WTC11 (cell line): ENCODE measurements around the gene NCKAP5. TPM values are rescaled to one million over a fixed set of nuclear protein-coding genes. Genes with fewer than 3 reads are reported as not detected.

Source experiments
- CREB1 ChIP-seq: sonication (generic); formaldehyde crosslinking; IDR thresholded peaks from 2 replicates; pipeline ENCODE4 v1.8.0; 2023; ENCODE audit warnings: mild to moderate bottlenecking, missing genetic modification reagents
- GABPB1 ChIP-seq: sonication (generic); formaldehyde crosslinking; IDR thresholded peaks from 2 replicates; pipeline ENCODE4 v1.8.1; 2023; ENCODE audit warnings: mild to moderate bottlenecking, missing genetic modification reagents
- JUN ChIP-seq: sonication (generic); formaldehyde crosslinking; IDR thresholded peaks from 2 replicates; pipeline ENCODE4 v1.8.0; 2023; ENCODE audit warnings: mild to moderate bottlenecking, missing genetic modification reagents
- TEAD1 ChIP-seq: sonication (generic); formaldehyde crosslinking; IDR thresholded peaks from 2 replicates; pipeline ENCODE4 v1.8.0; 2022; ENCODE audit warnings: mild to moderate bottlenecking, missing genetic modification reagents
- ZNF263 ChIP-seq: sonication (generic); formaldehyde crosslinking; IDR thresholded peaks from 2 replicates; pipeline ENCODE4 v1.8.1; 2022; ENCODE audit warnings: low read depth, mild to moderate bottlenecking, moderate library complexity, missing genetic modification reagents
- total RNA-seq: library from RNA; stranded (reverse); gene quantifications from 3 replicates; pipeline ENCODE4 v1.2.3, GENCODE V29; 2021
- TF ChIP-seq, protein P1 (sequence below): sonication (generic); formaldehyde crosslinking; IDR thresholded peaks from 2 replicates; pipeline ENCODE4 v1.8.0; 2023; ENCODE audit warnings: missing genetic modification reagents, mild to moderate bottlenecking, borderline replicate concordance
- TF ChIP-seq, protein P2 (sequence below): fragments of 250-450 bp; sonication (Bioruptor Pico); IDR thresholded peaks from 2 replicates; pipeline ENCODE4 v2.1.2; 2022; ENCODE audit warnings: mild to moderate bottlenecking, moderate library complexity
- TF ChIP-seq, protein P3 (sequence below): sonication (generic); formaldehyde crosslinking; IDR thresholded peaks from 2 replicates; pipeline ENCODE4 v1.8.1; 2023; ENCODE audit warnings: mild to moderate bottlenecking, missing genetic modification reagents, borderline replicate concordance
- TF ChIP-seq, protein P4 (sequence below): sonication (generic); formaldehyde crosslinking; IDR thresholded peaks from 2 replicates; pipeline ENCODE4 v1.8.1; 2023; ENCODE audit warnings: mild to moderate bottlenecking, missing genetic modification reagents, moderate library complexity
- TF ChIP-seq, protein P5 (sequence below): fragments of 250-450 bp; sonication (Bioruptor Pico); IDR thresholded peaks from 2 replicates; pipeline ENCODE4 v1.9.0; 2021; ENCODE audit warnings: mild to moderate bottlenecking, borderline replicate concordance

NCKAP5 gene
- total RNA-seq, 1 experiment from 2014 or later: 0.55 TPM

DNA sequence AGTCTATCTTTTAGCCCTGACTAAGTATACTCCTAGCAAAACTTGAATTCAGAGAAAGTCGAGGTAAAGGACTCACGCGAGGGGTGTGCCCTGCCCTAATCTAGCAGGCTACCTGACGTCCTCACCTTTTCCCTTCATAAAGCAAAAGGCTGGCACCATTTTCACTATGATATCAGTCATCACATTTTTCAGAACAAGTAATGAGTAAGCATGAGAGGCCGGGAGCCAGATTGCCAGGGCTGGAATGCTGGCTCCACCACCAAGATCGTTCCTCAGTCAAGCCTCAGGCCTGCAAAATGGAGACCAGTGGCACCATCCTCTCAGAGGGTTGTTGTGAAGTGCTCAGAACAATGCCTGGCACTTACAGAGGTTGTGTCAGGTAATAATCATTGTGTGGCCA lies 18.7 kb upstream of the NCKAP5 start (continued):
- TF ChIP-seq, protein P1, sequence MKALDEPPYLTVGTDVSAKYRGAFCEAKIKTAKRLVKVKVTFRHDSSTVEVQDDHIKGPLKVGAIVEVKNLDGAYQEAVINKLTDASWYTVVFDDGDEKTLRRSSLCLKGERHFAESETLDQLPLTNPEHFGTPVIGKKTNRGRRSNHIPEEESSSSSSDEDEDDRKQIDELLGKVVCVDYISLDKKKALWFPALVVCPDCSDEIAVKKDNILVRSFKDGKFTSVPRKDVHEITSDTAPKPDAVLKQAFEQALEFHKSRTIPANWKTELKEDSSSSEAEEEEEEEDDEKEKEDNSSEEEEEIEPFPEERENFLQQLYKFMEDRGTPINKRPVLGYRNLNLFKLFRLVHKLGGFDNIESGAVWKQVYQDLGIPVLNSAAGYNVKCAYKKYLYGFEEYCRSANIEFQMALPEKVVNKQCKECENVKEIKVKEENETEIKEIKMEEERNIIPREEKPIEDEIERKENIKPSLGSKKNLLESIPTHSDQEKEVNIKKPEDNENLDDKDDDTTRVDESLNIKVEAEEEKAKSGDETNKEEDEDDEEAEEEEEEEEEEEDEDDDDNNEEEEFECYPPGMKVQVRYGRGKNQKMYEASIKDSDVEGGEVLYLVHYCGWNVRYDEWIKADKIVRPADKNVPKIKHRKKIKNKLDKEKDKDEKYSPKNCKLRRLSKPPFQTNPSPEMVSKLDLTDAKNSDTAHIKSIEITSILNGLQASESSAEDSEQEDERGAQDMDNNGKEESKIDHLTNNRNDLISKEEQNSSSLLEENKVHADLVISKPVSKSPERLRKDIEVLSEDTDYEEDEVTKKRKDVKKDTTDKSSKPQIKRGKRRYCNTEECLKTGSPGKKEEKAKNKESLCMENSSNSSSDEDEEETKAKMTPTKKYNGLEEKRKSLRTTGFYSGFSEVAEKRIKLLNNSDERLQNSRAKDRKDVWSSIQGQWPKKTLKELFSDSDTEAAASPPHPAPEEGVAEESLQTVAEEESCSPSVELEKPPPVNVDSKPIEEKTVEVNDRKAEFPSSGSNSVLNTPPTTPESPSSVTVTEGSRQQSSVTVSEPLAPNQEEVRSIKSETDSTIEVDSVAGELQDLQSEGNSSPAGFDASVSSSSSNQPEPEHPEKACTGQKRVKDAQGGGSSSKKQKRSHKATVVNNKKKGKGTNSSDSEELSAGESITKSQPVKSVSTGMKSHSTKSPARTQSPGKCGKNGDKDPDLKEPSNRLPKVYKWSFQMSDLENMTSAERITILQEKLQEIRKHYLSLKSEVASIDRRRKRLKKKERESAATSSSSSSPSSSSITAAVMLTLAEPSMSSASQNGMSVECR (CRISPR knock-in tag): no peak
- TF ChIP-seq, protein P2, sequence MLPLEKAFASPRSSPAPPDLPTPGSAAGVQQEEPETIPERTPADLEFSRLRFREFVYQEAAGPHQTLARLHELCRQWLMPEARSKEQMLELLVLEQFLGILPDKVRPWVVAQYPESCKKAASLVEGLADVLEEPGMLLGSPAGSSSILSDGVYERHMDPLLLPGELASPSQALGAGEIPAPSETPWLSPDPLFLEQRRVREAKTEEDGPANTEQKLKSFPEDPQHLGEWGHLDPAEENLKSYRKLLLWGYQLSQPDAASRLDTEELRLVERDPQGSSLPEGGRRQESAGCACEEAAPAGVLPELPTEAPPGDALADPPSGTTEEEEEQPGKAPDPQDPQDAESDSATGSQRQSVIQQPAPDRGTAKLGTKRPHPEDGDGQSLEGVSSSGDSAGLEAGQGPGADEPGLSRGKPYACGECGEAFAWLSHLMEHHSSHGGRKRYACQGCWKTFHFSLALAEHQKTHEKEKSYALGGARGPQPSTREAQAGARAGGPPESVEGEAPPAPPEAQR: no peak
- TF ChIP-seq, protein P3, sequence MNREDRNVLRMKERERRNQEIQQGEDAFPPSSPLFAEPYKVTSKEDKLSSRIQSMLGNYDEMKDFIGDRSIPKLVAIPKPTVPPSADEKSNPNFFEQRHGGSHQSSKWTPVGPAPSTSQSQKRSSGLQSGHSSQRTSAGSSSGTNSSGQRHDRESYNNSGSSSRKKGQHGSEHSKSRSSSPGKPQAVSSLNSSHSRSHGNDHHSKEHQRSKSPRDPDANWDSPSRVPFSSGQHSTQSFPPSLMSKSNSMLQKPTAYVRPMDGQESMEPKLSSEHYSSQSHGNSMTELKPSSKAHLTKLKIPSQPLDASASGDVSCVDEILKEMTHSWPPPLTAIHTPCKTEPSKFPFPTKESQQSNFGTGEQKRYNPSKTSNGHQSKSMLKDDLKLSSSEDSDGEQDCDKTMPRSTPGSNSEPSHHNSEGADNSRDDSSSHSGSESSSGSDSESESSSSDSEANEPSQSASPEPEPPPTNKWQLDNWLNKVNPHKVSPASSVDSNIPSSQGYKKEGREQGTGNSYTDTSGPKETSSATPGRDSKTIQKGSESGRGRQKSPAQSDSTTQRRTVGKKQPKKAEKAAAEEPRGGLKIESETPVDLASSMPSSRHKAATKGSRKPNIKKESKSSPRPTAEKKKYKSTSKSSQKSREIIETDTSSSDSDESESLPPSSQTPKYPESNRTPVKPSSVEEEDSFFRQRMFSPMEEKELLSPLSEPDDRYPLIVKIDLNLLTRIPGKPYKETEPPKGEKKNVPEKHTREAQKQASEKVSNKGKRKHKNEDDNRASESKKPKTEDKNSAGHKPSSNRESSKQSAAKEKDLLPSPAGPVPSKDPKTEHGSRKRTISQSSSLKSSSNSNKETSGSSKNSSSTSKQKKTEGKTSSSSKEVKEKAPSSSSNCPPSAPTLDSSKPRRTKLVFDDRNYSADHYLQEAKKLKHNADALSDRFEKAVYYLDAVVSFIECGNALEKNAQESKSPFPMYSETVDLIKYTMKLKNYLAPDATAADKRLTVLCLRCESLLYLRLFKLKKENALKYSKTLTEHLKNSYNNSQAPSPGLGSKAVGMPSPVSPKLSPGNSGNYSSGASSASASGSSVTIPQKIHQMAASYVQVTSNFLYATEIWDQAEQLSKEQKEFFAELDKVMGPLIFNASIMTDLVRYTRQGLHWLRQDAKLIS (CRISPR knock-in tag): no peak
- TF ChIP-seq JUN (CRISPR knock-in tag) (no peak), TEAD1 (CRISPR knock-in tag) (no peak), GABPB1 (no peak), CREB1 (no peak), ZNF263 (CRISPR knock-in tag) (no peak)
- TF ChIP-seq, protein P4, sequence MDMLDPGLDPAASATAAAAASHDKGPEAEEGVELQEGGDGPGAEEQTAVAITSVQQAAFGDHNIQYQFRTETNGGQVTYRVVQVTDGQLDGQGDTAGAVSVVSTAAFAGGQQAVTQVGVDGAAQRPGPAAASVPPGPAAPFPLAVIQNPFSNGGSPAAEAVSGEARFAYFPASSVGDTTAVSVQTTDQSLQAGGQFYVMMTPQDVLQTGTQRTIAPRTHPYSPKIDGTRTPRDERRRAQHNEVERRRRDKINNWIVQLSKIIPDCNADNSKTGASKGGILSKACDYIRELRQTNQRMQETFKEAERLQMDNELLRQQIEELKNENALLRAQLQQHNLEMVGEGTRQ (CRISPR knock-in tag): no peak
- TF ChIP-seq, protein P5, sequence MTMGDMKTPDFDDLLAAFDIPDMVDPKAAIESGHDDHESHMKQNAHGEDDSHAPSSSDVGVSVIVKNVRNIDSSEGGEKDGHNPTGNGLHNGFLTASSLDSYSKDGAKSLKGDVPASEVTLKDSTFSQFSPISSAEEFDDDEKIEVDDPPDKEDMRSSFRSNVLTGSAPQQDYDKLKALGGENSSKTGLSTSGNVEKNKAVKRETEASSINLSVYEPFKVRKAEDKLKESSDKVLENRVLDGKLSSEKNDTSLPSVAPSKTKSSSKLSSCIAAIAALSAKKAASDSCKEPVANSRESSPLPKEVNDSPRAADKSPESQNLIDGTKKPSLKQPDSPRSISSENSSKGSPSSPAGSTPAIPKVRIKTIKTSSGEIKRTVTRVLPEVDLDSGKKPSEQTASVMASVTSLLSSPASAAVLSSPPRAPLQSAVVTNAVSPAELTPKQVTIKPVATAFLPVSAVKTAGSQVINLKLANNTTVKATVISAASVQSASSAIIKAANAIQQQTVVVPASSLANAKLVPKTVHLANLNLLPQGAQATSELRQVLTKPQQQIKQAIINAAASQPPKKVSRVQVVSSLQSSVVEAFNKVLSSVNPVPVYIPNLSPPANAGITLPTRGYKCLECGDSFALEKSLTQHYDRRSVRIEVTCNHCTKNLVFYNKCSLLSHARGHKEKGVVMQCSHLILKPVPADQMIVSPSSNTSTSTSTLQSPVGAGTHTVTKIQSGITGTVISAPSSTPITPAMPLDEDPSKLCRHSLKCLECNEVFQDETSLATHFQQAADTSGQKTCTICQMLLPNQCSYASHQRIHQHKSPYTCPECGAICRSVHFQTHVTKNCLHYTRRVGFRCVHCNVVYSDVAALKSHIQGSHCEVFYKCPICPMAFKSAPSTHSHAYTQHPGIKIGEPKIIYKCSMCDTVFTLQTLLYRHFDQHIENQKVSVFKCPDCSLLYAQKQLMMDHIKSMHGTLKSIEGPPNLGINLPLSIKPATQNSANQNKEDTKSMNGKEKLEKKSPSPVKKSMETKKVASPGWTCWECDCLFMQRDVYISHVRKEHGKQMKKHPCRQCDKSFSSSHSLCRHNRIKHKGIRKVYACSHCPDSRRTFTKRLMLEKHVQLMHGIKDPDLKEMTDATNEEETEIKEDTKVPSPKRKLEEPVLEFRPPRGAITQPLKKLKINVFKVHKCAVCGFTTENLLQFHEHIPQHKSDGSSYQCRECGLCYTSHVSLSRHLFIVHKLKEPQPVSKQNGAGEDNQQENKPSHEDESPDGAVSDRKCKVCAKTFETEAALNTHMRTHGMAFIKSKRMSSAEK (CRISPR knock-in tag): no peak
